Lung microvascular endothelial cell (primary cell): ENCODE results near the gene MAP1LC3A. TPM values are rescaled to one million over a fixed set of nuclear protein-coding genes. Genes with fewer than 3 reads are reported as not detected.

ENCODE experiments used
- total RNA-seq: library from RNA; depleted of rRNA; stranded (reverse); fragments of >200 nt; gene quantifications from 2 replicates; pipeline ENCODE4 v1.2.1, GENCODE V29; 2014

The MAP1LC3A gene
- total RNA-seq, 1 donor from 2014 or later, result 38.7 TPM

Other genes starting within 250 kb of the MAP1LC3A start
- 38.6 and 55.2 TPM in 2 replicates for gene ITCH, start 195.4 kb upstream of the MAP1LC3A start, total RNA-seq
- 48.8 and 85.9 TPM in 2 replicates for gene DYNLRB1, start 42.3 kb upstream of the MAP1LC3A start, total RNA-seq
- gene PIGU, start 118.4 kb downstream of the MAP1LC3A start, total RNA-seq, result 3.9 and 5.0 TPM in 2 replicates
- 3.5 and 3.6 TPM in 2 replicates for gene TP53INP2, start 145.6 kb downstream of the MAP1LC3A start, total RNA-seq